ENCODE measurements around the gene CTH.

The CTH gene

GRCh38 chr1:70487910-70488665 lies 77.0 kb downstream of the CTH start:
- H3K36me3 ChIP-seq, result no peaks in the 10 kb centered on the region
- H3K27ac ChIP-seq, result no peak overlapping the region
- H3K9me3 ChIP-seq, result no peaks in the 10 kb centered on the region
- H3K4me3 ChIP-seq (ENCODE audit: low read depth in 1 of 2, low read length in 1 of 2), result no peak overlapping the region
- no peaks in the 10 kb centered on the region for H3K4me1 ChIP-seq (ENCODE audit: control insufficient read depth in 1 of 2, insufficient read depth in 1 of 2, low read depth in 1 of 2, low read length in 1 of 2)
- no peaks in the 10 kb centered on the region for H3K27me3 ChIP-seq
- TF ChIP-seq CTCF (IDR thresholded peaks at IDR 0.05), result no peak

All from neutrophil (primary cell).